AG10803 (cell line): ENCODE measurements around the gene VWA7.

Experiments used
- DNase-seq: peaks from one replicate; pipeline ENCODE4 v3.0.0; 2010; ENCODE audit warnings: low read depth
- H3K4me3 ChIP-seq: 2 replicates; pipeline ENCODE4 v1.5.1; 2011; ENCODE audit warnings: mild to moderate bottlenecking, low read length, control low read depth
- TF ChIP-seq, protein P1 (sequence below): conservative IDR thresholded peaks from 2 replicates; pipeline ENCODE4 v1.5.1; 2011; ENCODE audit warnings: mild to moderate bottlenecking, low read length, control low read depth, inconsistent platforms

The VWA7 gene

DNA sequence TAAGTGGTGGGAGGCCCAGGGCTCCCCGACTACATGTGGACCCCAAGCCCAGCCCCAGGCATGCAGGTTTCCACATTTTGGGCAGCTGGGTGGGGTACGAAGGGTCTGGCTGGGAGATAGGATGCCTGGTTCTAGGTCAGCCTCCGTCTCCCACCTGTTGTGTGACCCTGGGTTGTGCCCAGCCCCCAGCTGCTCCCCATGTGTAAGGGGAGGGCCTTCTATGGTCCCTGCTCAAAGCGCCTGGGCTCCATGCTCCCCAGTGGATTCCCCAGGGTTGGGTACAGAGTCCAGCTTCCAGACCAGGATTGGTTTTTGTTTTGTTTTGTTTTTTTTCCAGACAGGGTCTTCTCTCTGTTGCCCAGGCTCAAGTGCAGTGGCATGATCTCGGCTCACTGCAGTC lies 1.1 kb upstream of the VWA7 start:
- no peak overlapping the region for H3K4me3 ChIP-seq
- no peak for DNase-seq
- TF ChIP-seq, protein P1, sequence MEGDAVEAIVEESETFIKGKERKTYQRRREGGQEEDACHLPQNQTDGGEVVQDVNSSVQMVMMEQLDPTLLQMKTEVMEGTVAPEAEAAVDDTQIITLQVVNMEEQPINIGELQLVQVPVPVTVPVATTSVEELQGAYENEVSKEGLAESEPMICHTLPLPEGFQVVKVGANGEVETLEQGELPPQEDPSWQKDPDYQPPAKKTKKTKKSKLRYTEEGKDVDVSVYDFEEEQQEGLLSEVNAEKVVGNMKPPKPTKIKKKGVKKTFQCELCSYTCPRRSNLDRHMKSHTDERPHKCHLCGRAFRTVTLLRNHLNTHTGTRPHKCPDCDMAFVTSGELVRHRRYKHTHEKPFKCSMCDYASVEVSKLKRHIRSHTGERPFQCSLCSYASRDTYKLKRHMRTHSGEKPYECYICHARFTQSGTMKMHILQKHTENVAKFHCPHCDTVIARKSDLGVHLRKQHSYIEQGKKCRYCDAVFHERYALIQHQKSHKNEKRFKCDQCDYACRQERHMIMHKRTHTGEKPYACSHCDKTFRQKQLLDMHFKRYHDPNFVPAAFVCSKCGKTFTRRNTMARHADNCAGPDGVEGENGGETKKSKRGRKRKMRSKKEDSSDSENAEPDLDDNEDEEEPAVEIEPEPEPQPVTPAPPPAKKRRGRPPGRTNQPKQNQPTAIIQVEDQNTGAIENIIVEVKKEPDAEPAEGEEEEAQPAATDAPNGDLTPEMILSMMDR, result no peak

DNA sequence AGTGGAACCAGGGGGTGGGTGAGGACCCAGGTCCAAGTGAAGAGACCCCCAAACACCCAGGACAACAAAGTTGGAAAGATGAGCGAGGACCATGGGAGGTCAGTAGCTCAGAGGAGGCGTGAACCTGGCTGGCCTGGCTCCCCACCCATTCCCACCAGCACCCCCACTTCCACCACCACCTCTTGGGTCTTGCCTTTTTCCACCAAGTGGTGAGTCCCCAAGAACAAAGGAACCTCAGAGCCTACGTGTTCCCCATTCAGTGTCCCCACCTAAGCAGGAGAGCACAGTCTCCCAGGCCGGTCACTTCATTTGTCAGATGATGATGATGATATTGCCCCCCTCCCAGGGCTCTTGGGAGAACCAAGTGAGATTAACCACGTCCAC lies 531 bp upstream of the VWA7 start:
- TF ChIP-seq, protein P1, result no peak
- H3K4me3 ChIP-seq, result no peak overlapping the region
- no peak for DNase-seq

DNA sequence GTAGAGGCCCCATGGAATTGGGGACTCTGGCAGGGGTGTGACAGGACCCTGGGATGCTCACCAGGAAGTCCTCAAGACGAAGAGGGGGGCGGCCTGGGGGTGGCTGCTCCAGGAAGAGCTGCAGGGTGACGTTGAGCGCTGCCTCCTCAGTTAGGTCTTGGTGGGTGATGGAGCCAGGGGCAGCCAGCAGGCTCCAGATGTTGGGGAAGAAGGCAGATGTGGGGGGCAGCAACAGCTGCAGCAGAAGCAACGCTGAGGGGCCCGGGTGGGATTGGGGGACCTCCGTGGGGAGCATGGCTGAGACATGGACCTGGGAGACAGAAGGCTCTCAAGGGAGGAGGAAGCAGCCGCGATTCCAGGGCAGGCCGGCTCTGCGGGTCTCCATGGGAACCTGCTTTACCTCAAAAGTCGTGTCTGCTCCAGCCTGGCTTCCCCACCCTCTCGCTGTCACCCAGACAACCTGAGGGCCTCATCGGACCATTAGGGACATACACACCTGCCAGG lies 591 bp downstream of the VWA7 start:
- TF ChIP-seq, protein P1, result no peak
- DNase-seq, result no peak
- H3K4me3 ChIP-seq, result no peak overlapping the region

DNA sequence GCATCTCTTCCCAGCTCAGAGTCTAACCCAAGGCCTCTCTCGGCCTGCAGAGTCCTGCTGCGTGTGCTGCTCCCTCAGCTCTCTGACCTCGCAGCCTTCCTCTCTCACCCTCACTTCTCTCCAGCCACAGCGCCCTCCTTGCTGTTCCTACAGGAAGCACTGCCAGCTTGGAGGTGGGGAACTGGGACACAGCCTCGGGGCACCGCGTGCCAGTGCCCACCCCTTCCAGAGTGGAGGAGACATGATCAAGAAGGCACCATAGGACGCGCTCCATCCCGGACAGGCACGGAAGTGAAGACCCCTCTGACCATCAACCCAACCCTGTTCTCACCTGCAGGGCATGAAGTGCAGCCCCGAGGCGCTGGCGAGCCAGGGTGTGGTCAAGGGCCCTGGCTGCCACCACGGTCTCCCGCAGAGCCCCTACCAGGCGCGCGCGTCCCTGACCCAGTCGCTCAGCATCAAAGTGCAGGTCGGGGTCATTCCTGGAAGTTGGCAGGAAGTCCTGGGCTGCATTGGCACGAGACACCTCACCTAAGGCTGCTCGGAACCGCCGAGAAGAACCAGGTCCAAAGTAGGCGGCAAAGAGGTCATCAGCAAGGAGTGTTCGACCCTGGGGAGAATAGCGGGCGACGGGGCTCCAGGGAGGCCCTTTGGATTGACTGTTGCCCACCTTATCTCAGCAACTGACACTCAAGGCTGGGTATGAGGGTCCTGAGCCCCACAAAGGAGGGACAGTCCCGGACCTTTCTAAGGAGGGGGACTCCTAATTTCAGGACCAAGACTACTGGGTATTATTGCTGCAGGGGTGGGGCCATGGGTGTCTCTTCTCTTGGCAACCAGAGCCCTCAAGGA lies 1.3 kb downstream of the VWA7 start:
- TF ChIP-seq, protein P1, result no peak
- no peak overlapping the region for H3K4me3 ChIP-seq
- no peak for DNase-seq

DNA sequence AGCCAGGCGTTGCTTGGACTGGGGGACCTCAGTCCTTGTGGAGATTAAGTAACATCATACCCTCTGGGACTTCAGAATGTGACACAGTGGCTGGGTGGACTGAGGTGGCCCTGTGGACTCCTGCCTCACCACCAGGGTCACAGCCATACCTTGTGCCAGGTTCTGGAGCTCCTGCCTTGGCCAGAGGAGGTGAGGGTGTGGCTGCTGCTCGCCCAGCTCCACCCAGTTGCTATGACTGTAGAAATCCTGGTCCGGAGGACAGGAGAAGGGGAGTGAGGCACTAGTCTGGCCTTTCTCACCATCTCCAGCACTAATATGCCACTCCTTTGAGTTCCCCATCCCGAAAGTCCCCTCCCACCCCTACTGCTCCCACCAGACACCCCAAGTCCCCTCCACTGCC lies 1.9 kb downstream of the VWA7 start:
- TF ChIP-seq, protein P1, result no peak
- H3K4me3 ChIP-seq, result no peak overlapping the region
- DNase-seq, result no peak

DNA sequence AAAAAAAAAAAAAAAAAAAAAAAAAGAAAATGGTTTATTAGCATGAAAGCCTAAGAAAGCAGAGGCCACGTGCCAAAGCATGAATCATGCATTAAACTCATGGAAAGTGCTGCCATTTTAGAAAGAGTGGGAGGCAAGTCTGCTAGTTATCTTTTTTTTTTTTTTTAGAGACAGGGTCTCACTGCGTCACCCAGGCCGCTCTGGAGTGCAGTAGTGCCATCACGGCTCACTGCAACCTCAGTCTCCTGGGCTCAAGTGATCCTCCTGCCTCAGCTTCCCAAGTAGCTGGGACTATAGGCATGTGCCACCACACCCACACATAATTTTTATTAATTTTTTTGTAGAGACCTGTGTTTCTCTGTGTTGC lies 5.2 kb downstream of the VWA7 start:
- TF ChIP-seq, protein P1, result no peak
- no peak for DNase-seq

DNA sequence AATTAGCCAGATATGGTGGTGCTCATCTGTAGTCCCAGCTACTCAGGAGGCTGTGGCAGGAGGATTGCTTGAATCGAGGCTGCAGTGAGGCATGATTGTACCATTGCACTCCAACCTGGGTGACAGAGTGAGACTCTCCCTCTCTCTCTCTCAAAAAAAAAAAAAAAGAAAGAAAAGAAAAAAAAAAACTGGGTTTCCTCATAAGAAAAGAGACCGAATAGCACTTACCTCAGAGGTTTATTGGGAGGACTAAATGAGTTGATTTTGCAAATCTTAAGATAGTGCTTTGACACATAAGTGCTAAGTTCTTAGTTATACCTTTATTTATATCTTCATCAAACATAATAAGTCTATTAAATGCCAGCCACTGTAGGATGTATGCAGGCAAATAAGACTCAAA lies 6.3 kb downstream of the VWA7 start:
- TF ChIP-seq, protein P1, result no peak
- DNase-seq, result no peak
- H3K4me3 ChIP-seq, result no peak overlapping the region

More for the DNA sequence above, 5.2 kb downstream of the VWA7 start:
- H3K4me3 ChIP-seq, result no peak overlapping the region
